ENCODE measurements around the gene ANKRD60.

DNA sequence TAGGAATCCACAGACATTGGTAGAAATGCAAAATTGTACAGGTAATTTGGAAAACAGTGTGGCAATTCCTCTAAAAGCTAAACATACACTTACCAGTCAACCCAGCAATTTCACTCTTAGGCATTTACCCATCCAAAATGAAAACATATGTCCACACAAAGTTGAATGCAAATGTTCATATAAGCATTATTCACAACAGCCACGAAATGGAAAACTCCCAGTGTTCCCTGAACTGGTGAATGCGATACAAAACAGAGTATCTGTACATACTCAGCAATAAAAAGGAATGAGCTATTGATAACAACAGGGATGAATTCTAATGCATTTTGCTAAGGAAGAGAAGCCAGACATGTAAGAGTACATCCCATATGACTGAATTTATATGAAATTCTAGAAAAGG, 48.7 kb upstream of the ANKRD60 start:
- TF ChIP-seq CTCF (conservative IDR thresholded peaks at IDR 0.05; ENCODE audit: low read depth, low read length) (no peak), RFX5 (IDR thresholded peaks at IDR 0.05; ENCODE audit: low read depth, low read length) (no peak), SMC3 (IDR thresholded peaks at IDR 0.05; ENCODE audit: low read depth, low read length) (no peak), MAFK (IDR thresholded peaks at IDR 0.05; ENCODE audit: low read depth, low read length) (no peak), POLR2A (IDR thresholded peaks at IDR 0.05; ENCODE audit: low read depth, low read length) (no peak), BHLHE40 (IDR thresholded peaks at IDR 0.05; ENCODE audit: low read depth, low read length) (no peak), CHD1 (IDR thresholded peaks at IDR 0.05; ENCODE audit: low read depth, low read length) (no peak), RCOR1 (IDR thresholded peaks at IDR 0.05; ENCODE audit: insufficient replicate concordance, low read length) (no peak), MAZ (IDR thresholded peaks at IDR 0.05; ENCODE audit: borderline replicate concordance, low read depth, low read length) (no peak), RAD21 (IDR thresholded peaks at IDR 0.05; ENCODE audit: low read length) (no peak), CEBPB (IDR thresholded peaks at IDR 0.05; ENCODE audit: low read depth, low read length) (no peak)
- TF ChIP-seq, protein P1, sequence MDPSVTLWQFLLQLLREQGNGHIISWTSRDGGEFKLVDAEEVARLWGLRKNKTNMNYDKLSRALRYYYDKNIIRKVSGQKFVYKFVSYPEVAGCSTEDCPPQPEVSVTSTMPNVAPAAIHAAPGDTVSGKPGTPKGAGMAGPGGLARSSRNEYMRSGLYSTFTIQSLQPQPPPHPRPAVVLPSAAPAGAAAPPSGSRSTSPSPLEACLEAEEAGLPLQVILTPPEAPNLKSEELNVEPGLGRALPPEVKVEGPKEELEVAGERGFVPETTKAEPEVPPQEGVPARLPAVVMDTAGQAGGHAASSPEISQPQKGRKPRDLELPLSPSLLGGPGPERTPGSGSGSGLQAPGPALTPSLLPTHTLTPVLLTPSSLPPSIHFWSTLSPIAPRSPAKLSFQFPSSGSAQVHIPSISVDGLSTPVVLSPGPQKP (IDR thresholded peaks at IDR 0.05; ENCODE audit: borderline replicate concordance, low read depth, low read length), result no peak

Measured in IMR-90 (cell line).